K562 (cell line): ENCODE results near the gene TMEM121. TPM values are rescaled to one million over a fixed set of nuclear protein-coding genes. Genes with fewer than 3 reads are reported as not detected.

Experiments
- FOXM1 ChIP-seq, 2 experiments: fragments of 450-650 bp in 1 of 2; sonication (generic) in 1 of 2; formaldehyde crosslinking in 1 of 2; IDR thresholded peaks; 2 replicates each; pipeline versions ENCODE4 v1.6.1 to v1.9.0; 2017 to 2022; ENCODE audit warnings: low read depth in 2 of 2, mild to moderate bottlenecking in 2 of 2, missing genetic modification reagents in 1 of 2, moderate library complexity in 1 of 2
- ILK ChIP-seq: fragments of 450-650 bp; IDR thresholded peaks from 2 replicates; pipeline ENCODE4 v1.6.1; 2016; ENCODE audit warnings: missing genetic modification characterization, low read depth, mild to moderate bottlenecking, missing compliant biosample characterization, moderate library complexity, borderline replicate concordance
- POLR2A ChIP-seq: fragments of 450-650 bp; conservative IDR thresholded peaks from 2 replicates; pipeline ENCODE4 v1.6.1; 2016
- PYGO2 ChIP-seq: fragments of 450-650 bp; IDR thresholded peaks from 2 replicates; pipeline ENCODE4 v1.6.1; 2016; ENCODE audit warnings: mild to moderate bottlenecking, missing genetic modification characterization, moderate library complexity, missing compliant biosample characterization
- TGIF2 ChIP-seq: sonication (generic); formaldehyde crosslinking; IDR thresholded peaks from 2 replicates; pipeline ENCODE4 v1.8.1; 2022; ENCODE audit warnings: mild to moderate bottlenecking, missing genetic modification reagents, moderate library complexity
- polyA plus RNA-seq, 8 experiments: library from polyadenylated mRNA; depleted of rRNA in 4 of 8; stranded (reverse) in 5 of 8; unstranded in 3 of 8; fragments of >200 nt; fragmentation: Nextera tagmentation in 2 of 8; fragmentation: Illumina TruSeq in 1 of 8; extraction: Ambion mirVana in 2 of 8; extraction: Trizol in 1 of 8; gene quantifications; 2 replicates each; pipeline versions ENCODE4 v1.2.1 to v1.2.3, GENCODE V29; 2011 to 2014; ENCODE audit warnings: inconsistent platforms in 1 of 8, missing spikeins in 1 of 8
- total RNA-seq, 7 experiments: library from RNA; depleted of rRNA in 6 of 7; stranded (reverse); fragments of >200 nt in 6 of 7; fragmentation: Illumina TruSeq in 2 of 7; extraction: Trizol in 2 of 7; gene quantifications; 2 replicates each; pipeline versions ENCODE4 v1.2.1 to v1.2.3, GENCODE V29; 2011 to 2021; ENCODE audit warnings: low replicate concordance in 1 of 7
- TF ChIP-seq, protein P1 (sequence below): fragments of 450-650 bp; conservative IDR thresholded peaks from 2 replicates; pipeline ENCODE4 v1.6.1; 2016; ENCODE audit warnings: missing genetic modification characterization, low read depth, mild to moderate bottlenecking, missing compliant biosample characterization, moderate library complexity
- TF ChIP-seq, protein P2 (sequence below): fragments of 450-650 bp; formaldehyde crosslinking; IDR thresholded peaks from 2 replicates; pipeline ENCODE4 v1.4.0; 2020; ENCODE audit warnings: mild to moderate bottlenecking, moderate library complexity
- TF ChIP-seq, protein P3 (sequence below): fragments of 450-650 bp; IDR thresholded peaks from 2 replicates; pipeline ENCODE4 v1.6.1; 2016; ENCODE audit warnings: low read depth, mild to moderate bottlenecking, moderate library complexity
- TF ChIP-seq, protein P4 (sequence below): fragments of 450-650 bp; IDR thresholded peaks from 2 replicates; pipeline ENCODE4 v1.6.1; 2016; ENCODE audit warnings: borderline replicate concordance
- TF ChIP-seq, protein P5 (sequence below): sonication (generic); formaldehyde crosslinking; IDR thresholded peaks from 2 replicates; pipeline ENCODE4 v1.8.0; 2022; ENCODE audit warnings: missing genetic modification reagents, mild to moderate bottlenecking, borderline replicate concordance
- TF ChIP-seq, protein P6 (sequence below): fragments of 250-450 bp; sonication (Bioruptor Pico); IDR thresholded peaks from 2 replicates; pipeline ENCODE4 v1.4.0; 2020

The TMEM121 gene
- total and polyA plus RNA-seq, 9 of the 15 experiments (the other 6 are each of a cell fraction or from before 2014, with no cell fraction given): 0.31 to 0.36 TPM; not detected in 7

DNA sequence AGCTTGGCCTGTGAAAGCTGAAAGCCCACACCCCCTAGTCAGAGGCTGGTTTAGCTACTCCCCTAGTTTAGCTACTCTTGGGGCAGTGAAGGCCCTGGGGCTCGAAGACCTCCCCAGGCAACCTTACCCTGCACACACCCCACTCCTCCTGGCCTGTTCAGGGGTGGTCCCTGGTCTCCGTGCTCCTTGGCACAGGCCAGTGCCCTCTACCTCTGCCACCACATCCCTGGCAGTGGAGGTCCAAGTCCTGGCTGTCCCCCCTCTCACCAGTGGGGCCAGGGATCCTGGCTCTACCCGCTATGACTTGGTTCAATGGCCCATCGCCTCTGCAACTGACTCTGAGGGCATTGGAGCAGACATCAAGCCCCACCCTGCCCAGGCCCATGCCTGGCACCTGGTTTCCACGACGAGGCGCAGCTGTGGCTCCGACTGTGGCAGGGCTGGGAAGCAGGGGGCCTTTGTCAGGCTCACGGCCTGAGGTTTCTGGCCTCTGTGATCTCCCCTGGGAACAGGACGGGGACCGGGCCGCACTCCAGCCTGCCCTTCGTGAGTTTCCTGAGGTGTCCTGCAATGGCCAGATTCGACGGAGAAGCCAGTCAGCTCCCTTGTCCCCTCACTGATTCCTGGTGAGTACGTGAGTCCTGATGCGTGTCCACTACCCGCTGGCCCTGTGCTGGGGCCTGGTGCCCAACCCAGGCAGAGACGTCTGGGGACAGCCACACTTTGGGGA lies 5.7 kb downstream of the TMEM121 start (continued):
- TF ChIP-seq, protein P1, sequence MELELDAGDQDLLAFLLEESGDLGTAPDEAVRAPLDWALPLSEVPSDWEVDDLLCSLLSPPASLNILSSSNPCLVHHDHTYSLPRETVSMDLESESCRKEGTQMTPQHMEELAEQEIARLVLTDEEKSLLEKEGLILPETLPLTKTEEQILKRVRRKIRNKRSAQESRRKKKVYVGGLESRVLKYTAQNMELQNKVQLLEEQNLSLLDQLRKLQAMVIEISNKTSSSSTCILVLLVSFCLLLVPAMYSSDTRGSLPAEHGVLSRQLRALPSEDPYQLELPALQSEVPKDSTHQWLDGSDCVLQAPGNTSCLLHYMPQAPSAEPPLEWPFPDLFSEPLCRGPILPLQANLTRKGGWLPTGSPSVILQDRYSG (tag): no peak
- TF ChIP-seq ILK (tag): no peak
- TF ChIP-seq, protein P2, sequence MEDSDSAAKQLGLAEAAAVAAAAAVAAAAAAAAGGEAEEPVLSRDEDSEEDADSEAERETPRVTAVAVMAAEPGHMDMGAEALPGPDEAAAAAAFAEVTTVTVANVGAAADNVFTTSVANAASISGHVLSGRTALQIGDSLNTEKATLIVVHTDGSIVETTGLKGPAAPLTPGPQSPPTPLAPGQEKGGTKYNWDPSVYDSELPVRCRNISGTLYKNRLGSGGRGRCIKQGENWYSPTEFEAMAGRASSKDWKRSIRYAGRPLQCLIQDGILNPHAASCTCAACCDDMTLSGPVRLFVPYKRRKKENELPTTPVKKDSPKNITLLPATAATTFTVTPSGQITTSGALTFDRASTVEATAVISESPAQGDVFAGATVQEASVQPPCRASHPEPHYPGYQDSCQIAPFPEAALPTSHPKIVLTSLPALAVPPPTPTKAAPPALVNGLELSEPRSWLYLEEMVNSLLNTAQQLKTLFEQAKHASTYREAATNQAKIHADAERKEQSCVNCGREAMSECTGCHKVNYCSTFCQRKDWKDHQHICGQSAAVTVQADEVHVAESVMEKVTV (CRISPR knock-in tag): no peak
- no peak for TF ChIP-seq PYGO2 (tag)
- no peak for TF ChIP-seq POLR2A
- TF ChIP-seq TGIF2 (CRISPR knock-in tag): no peak
- TF ChIP-seq, protein P3, sequence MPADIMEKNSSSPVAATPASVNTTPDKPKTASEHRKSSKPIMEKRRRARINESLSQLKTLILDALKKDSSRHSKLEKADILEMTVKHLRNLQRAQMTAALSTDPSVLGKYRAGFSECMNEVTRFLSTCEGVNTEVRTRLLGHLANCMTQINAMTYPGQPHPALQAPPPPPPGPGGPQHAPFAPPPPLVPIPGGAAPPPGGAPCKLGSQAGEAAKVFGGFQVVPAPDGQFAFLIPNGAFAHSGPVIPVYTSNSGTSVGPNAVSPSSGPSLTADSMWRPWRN: no peak
- TF ChIP-seq FOXM1 (IDR thresholded peaks at IDR 0.05; ENCODE audit: low read depth): no peak
- no peak for TF ChIP-seq FOXM1 (CRISPR knock-in tag; IDR thresholded peaks at IDR 0.05; ENCODE audit: low read depth)
- TF ChIP-seq, protein P4, sequence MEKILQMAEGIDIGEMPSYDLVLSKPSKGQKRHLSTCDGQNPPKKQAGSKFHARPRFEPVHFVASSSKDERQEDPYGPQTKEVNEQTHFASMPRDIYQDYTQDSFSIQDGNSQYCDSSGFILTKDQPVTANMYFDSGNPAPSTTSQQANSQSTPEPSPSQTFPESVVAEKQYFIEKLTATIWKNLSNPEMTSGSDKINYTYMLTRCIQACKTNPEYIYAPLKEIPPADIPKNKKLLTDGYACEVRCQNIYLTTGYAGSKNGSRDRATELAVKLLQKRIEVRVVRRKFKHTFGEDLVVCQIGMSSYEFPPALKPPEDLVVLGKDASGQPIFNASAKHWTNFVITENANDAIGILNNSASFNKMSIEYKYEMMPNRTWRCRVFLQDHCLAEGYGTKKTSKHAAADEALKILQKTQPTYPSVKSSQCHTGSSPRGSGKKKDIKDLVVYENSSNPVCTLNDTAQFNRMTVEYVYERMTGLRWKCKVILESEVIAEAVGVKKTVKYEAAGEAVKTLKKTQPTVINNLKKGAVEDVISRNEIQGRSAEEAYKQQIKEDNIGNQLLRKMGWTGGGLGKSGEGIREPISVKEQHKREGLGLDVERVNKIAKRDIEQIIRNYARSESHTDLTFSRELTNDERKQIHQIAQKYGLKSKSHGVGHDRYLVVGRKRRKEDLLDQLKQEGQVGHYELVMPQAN: no peak
- TF ChIP-seq, protein P5, sequence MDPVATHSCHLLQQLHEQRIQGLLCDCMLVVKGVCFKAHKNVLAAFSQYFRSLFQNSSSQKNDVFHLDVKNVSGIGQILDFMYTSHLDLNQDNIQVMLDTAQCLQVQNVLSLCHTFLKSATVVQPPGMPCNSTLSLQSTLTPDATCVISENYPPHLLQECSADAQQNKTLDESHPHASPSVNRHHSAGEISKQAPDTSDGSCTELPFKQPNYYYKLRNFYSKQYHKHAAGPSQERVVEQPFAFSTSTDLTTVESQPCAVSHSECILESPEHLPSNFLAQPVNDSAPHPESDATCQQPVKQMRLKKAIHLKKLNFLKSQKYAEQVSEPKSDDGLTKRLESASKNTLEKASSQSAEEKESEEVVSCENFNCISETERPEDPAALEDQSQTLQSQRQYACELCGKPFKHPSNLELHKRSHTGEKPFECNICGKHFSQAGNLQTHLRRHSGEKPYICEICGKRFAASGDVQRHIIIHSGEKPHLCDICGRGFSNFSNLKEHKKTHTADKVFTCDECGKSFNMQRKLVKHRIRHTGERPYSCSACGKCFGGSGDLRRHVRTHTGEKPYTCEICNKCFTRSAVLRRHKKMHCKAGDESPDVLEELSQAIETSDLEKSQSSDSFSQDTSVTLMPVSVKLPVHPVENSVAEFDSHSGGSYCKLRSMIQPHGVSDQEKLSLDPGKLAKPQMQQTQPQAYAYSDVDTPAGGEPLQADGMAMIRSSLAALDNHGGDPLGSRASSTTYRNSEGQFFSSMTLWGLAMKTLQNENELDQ (CRISPR knock-in tag): no peak
- TF ChIP-seq, protein P6, sequence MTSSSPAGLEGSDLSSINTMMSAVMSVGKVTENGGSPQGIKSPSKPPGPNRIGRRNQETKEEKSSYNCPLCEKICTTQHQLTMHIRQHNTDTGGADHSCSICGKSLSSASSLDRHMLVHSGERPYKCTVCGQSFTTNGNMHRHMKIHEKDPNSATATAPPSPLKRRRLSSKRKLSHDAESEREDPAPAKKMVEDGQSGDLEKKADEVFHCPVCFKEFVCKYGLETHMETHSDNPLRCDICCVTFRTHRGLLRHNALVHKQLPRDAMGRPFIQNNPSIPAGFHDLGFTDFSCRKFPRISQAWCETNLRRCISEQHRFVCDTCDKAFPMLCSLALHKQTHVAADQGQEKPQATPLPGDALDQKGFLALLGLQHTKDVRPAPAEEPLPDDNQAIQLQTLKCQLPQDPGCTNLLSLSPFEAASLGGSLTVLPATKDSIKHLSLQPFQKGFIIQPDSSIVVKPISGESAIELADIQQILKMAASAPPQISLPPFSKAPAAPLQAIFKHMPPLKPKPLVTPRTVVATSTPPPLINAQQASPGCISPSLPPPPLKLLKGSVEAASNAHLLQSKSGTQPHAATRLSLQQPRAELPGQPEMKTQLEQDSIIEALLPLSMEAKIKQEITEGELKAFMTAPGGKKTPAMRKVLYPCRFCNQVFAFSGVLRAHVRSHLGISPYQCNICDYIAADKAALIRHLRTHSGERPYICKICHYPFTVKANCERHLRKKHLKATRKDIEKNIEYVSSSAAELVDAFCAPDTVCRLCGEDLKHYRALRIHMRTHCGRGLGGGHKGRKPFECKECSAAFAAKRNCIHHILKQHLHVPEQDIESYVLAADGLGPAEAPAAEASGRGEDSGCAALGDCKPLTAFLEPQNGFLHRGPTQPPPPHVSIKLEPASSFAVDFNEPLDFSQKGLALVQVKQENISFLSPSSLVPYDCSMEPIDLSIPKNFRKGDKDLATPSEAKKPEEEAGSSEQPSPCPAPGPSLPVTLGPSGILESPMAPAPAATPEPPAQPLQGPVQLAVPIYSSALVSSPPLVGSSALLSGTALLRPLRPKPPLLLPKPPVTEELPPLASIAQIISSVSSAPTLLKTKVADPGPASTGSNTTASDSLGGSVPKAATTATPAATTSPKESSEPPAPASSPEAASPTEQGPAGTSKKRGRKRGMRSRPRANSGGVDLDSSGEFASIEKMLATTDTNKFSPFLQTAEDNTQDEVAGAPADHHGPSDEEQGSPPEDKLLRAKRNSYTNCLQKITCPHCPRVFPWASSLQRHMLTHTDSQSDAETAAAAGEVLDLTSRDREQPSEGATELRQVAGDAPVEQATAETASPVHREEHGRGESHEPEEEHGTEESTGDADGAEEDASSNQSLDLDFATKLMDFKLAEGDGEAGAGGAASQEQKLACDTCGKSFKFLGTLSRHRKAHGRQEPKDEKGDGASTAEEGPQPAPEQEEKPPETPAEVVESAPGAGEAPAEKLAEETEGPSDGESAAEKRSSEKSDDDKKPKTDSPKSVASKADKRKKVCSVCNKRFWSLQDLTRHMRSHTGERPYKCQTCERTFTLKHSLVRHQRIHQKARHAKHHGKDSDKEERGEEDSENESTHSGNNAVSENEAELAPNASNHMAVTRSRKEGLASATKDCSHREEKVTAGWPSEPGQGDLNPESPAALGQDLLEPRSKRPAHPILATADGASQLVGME (CRISPR knock-in tag): no peak
